ENCODE data around the gene ZNF169. TPM values are rescaled to one million over a fixed set of nuclear protein-coding genes. Genes with fewer than 3 reads are reported as not detected.

Gene ZNF169
- total and polyA plus RNA-seq, 2 donors (not counting 1 experiment from before 2014, with no cell fraction given): 19.0 to 26.9 TPM

GRCh38 chr9:94212091-94212490 lies 47.0 kb upstream of the ZNF169 start:
- Histone ChIP-seq H3K4me3 (ENCODE audit: control extremely low read depth in 1 of 5, extremely low read depth in 1 of 5, insufficient read depth in 1 of 5, low read depth in 2 of 5, low read length in 4 of 5) (no peak overlapping the region), H3K9me3 (ENCODE audit: control extremely low read depth in 1 of 3, control insufficient read depth in 2 of 3, insufficient read depth in 1 of 3, low read length in 2 of 3) (peaks cover 0 to 3% (median 0%) of the 10 kb centered on the region in 3 donors), H3K27ac (ENCODE audit: low read length in 2 of 2) (no peak overlapping the region), H3K27me3 (replicated peaks in 1 of 4; ENCODE audit: control extremely low read depth in 1 of 4, control insufficient read depth in 3 of 4, insufficient read depth in 4 of 4, low read length in 3 of 4) (peaks cover 0 to 3% (median 0%) of the 10 kb centered on the region in 4 experiments), H3K4me1 (ENCODE audit: control insufficient read depth in 2 of 2, insufficient read depth in 2 of 2, low read length in 2 of 2) (peaks cover 3 to 4% of the 10 kb centered on the region in 2 donors), H2AFZ (ENCODE audit: insufficient read depth, low read depth, low read length, poor library complexity, severe bottlenecking) (no peak overlapping the region), H3K9ac (ENCODE audit: low read length) (no peak overlapping the region), H3K4me2 (replicated peaks; ENCODE audit: low read depth, low read length, poor library complexity, severe bottlenecking) (no peak overlapping the region), H3K36me3 (replicated peaks in 1 of 2; ENCODE audit: control extremely low read depth in 1 of 2, control insufficient read depth in 1 of 2, extremely low read depth in 1 of 2, insufficient read depth in 2 of 2, low read length in 1 of 2) (no peaks in the 10 kb centered on the region), H3K79me2 (ENCODE audit: control insufficient read depth, insufficient read depth, low read length) (no peaks in the 10 kb centered on the region), H4K20me1 (ENCODE audit: control insufficient read depth, insufficient read depth, low read length, poor library complexity, severe bottlenecking) (no peaks in the 10 kb centered on the region)
- POLR2A ChIA-PET: no interaction called here
- Mint-ChIP-seq H3K4me1 (peaks cover 4% of the 10 kb centered on the region), H3K9me3 (ENCODE audit: insufficient read depth) (no peaks in the 10 kb centered on the region), H3K27me3 (peaks cover 9% of the 10 kb centered on the region), H3K27ac (no peak overlapping the region), H3K4me3 (no peak overlapping the region)
- WGBS (ENCODE audit: insufficient coverage): no CpG with 5 or more reads among the region's 1 CpG
- ATAC-seq (ENCODE audit: low read depth) (no peak), DNase-seq (no peak)
- intact Hi-C loops (cut with micrococcal nuclease): loop anchor here (5.0 kb wide), 2 partner anchors 530 to 1050 kb away; no protein-coding TSS in a partner anchor
- no peak for TF ChIP-seq EZH2 (IDR thresholded peaks at IDR 0.05; ENCODE audit: borderline replicate concordance, insufficient read depth, low read depth, low read length, poor library complexity, severe bottlenecking)
- TF ChIP-seq, protein P1, sequence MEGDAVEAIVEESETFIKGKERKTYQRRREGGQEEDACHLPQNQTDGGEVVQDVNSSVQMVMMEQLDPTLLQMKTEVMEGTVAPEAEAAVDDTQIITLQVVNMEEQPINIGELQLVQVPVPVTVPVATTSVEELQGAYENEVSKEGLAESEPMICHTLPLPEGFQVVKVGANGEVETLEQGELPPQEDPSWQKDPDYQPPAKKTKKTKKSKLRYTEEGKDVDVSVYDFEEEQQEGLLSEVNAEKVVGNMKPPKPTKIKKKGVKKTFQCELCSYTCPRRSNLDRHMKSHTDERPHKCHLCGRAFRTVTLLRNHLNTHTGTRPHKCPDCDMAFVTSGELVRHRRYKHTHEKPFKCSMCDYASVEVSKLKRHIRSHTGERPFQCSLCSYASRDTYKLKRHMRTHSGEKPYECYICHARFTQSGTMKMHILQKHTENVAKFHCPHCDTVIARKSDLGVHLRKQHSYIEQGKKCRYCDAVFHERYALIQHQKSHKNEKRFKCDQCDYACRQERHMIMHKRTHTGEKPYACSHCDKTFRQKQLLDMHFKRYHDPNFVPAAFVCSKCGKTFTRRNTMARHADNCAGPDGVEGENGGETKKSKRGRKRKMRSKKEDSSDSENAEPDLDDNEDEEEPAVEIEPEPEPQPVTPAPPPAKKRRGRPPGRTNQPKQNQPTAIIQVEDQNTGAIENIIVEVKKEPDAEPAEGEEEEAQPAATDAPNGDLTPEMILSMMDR (IDR thresholded peaks at IDR 0.05): no peak
- CTCF ChIA-PET: interaction anchor here (1.5 to 9.6 kb wide), 8 partner anchors 11 to 530 kb away, joined by 3 to 409 read pairs (median 9); no protein-coding TSS in a partner anchor

DNA sequence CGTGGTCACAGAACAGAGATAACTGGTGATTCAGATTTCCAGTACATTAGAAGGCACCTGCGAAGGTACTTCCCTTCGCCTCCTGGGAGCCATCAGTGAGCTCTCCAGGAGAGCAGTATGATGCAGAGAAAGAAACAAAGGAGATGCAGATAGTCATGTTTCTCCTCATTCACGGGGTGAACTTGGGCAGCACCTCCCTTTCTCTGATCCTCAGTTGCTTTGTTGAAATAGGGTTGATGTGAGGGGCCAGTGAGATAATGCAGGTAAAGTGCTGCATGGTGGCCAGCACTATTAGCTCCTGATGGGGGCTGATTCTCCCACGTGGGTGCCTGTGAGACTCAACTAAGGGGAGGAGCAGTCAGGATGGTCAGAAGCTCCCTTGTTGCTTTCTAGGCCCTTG lies 46.6 kb upstream of the ZNF169 start:
- no peak for DNase-seq
- Histone ChIP-seq H3K4me3 (ENCODE audit: control extremely low read depth in 1 of 5, extremely low read depth in 1 of 5, insufficient read depth in 1 of 5, low read depth in 2 of 5, low read length in 4 of 5) (no peak overlapping the region), H3K9ac (ENCODE audit: low read length) (no peak overlapping the region), H3K27ac (ENCODE audit: low read length in 2 of 2) (no peak overlapping the region), H3K9me3 (ENCODE audit: control extremely low read depth in 1 of 3, control insufficient read depth in 2 of 3, insufficient read depth in 1 of 3, low read length in 2 of 3) (peaks cover 0 to 4% (median 0%) of the 10 kb centered on the region in 3 donors), H2AFZ (ENCODE audit: insufficient read depth, low read depth, low read length, poor library complexity, severe bottlenecking) (no peak overlapping the region), H3K4me2 (replicated peaks; ENCODE audit: low read depth, low read length, poor library complexity, severe bottlenecking) (no peak overlapping the region), H3K4me1 (ENCODE audit: control insufficient read depth in 2 of 2, insufficient read depth in 2 of 2, low read length in 2 of 2) (peaks cover 3 to 4% of the 10 kb centered on the region in 2 donors), H3K36me3 (replicated peaks in 1 of 2; ENCODE audit: control extremely low read depth in 1 of 2, control insufficient read depth in 1 of 2, extremely low read depth in 1 of 2, insufficient read depth in 2 of 2, low read length in 1 of 2) (no peaks in the 10 kb centered on the region), H3K27me3 (replicated peaks in 1 of 4; ENCODE audit: control extremely low read depth in 1 of 4, control insufficient read depth in 3 of 4, insufficient read depth in 4 of 4, low read length in 3 of 4) (peaks cover 0 to 3% (median 0%) of the 10 kb centered on the region in 4 experiments), H4K20me1 (ENCODE audit: control insufficient read depth, insufficient read depth, low read length, poor library complexity, severe bottlenecking) (no peaks in the 10 kb centered on the region), H3K79me2 (ENCODE audit: control insufficient read depth, insufficient read depth, low read length) (no peaks in the 10 kb centered on the region)
- no peak overlapping the region for H3K4me3 Mint-ChIP-seq
- 83% methylated on average over 5 of the region's 5 CpGs for WGBS (ENCODE audit: insufficient coverage)
- ChIA-PET POLR2A (no interaction called here), CTCF (interaction anchor here (1.5 to 9.6 kb wide), 10 partner anchors 12 to 1104 kb away, joined by 3 to 409 read pairs (median 9); no protein-coding TSS in a partner anchor)
- peaks cover 9% of the 10 kb centered on the region for H3K27me3 Mint-ChIP-seq
- no peak overlapping the region for H3K27ac Mint-ChIP-seq
- peaks cover 4% of the 10 kb centered on the region for H3K4me1 Mint-ChIP-seq
- no peaks in the 10 kb centered on the region for H3K9me3 Mint-ChIP-seq (ENCODE audit: insufficient read depth)
- intact Hi-C loops (cut with micrococcal nuclease): loop anchor here (5.0 kb wide), 2 partner anchors 530 to 1050 kb away; no protein-coding TSS in a partner anchor
- no peak for ATAC-seq (ENCODE audit: low read depth)
- no peak for TF ChIP-seq EZH2 (IDR thresholded peaks at IDR 0.05; ENCODE audit: borderline replicate concordance, insufficient read depth, low read depth, low read length, poor library complexity, severe bottlenecking)

Data from B cell (primary cell).